GM12874 (cell line): ENCODE data around the gene ARHGEF38.
A peak's percentile ranks its signal among the peaks of the same experiment; 100 is the strongest.

ENCODE experiments used
- CTCF ChIP-seq: IDR thresholded peaks from 2 replicates; pipeline ENCODE4 v1.5.1; 2011; ENCODE audit warnings: low read depth, mild to moderate bottlenecking, control low read depth, low read length, moderate library complexity; ENCODE audit not compliant: insufficient read depth

ARHGEF38 gene

GRCh38 chr4:105520819-105521790 lies 31.3 kb upstream of the ARHGEF38 start:
- peak; percentile 54 for TF ChIP-seq CTCF

- no peak for TF ChIP-seq CTCF
Measured at GRCh38 chr4:105526656-105527055, 25.8 kb upstream of the ARHGEF38 start.

- TF ChIP-seq CTCF, result no peak
Measured at GRCh38 chr4:105527081-105527480, 25.3 kb upstream of the ARHGEF38 start.

- no peak for TF ChIP-seq CTCF
Measured at GRCh38 chr4:105536601-105537000, 15.8 kb upstream of the ARHGEF38 start.

GRCh38 chr4:105541420-105541819 lies 11.0 kb upstream of the ARHGEF38 start:
- TF ChIP-seq CTCF, result no peak

- TF ChIP-seq CTCF, result no peak
Measured at GRCh38 chr4:105542039-105542438, 10.4 kb upstream of the ARHGEF38 start.

- no peak for TF ChIP-seq CTCF
Measured at GRCh38 chr4:105543346-105543745, 9.1 kb upstream of the ARHGEF38 start.
